IMR-90 (cell line): ENCODE measurements around the gene ITK. TPM values are rescaled to one million over a fixed set of nuclear protein-coding genes. Genes with fewer than 3 reads are reported as not detected.

Source experiments
- ATAC-seq: fragments of 200-7000 bp; cut with Tn5 transposase; 2 replicates; pipeline ENCODE4 v1.9.1; 2020; ENCODE audit warnings: low read depth, mild to moderate bottlenecking, moderate library complexity
- BruUV-seq: library from RNA; stranded (reverse); fragments of 400-500 nt; replicated peaks from 2 replicates; lab custom pipeline; 2021; lab: Mats Ljungman, UMichigan
- CTCF ChIA-PET: fragments of 300-600 bp; formaldehyde crosslinking; extraction: SDS; loops from one replicate; lab custom pipeline; 2021; ENCODE audit warnings: antibody characterized with exemption; lab: Yijun Ruan, JAX
- POLR2A ChIA-PET: fragments of 300-600 bp; sonication (Branson Sonifier 250); formaldehyde crosslinking; loops from one replicate; lab custom pipeline; 2022; ENCODE audit warnings: antibody characterized with exemption; ENCODE audit not compliant: unreplicated experiment; lab: Charles Lee
- DNase-seq: peaks from one replicate; pipeline ENCODE4 v3.0.0; 2013
- H2AFZ ChIP-seq: replicated peaks from 2 replicates; pipeline ENCODE3; 2013; ENCODE audit warnings: low read length, mild to moderate bottlenecking; ENCODE audit not compliant: poor library complexity
- H2AK5ac ChIP-seq: 2 replicates; pipeline ENCODE4 v1.6.1; 2013; ENCODE audit warnings: low read depth, low read length, inconsistent platforms
- H2AK9ac ChIP-seq: replicated peaks from 2 replicates; pipeline ENCODE3; 2013; ENCODE audit warnings: mild to moderate bottlenecking, low read depth, low read length, moderate library complexity; ENCODE audit not compliant: poor library complexity
- H2BK120ac ChIP-seq: 2 replicates; pipeline ENCODE4 v1.6.1; 2013; ENCODE audit warnings: low read depth, low read length, inconsistent platforms
- H2BK15ac ChIP-seq: 3 replicates; pipeline ENCODE4 v1.6.1; 2013; ENCODE audit warnings: low read depth, low read length, inconsistent platforms
- H2BK20ac ChIP-seq: 2 replicates; pipeline ENCODE4 v1.6.1; 2013; ENCODE audit warnings: low read depth, mild to moderate bottlenecking, inconsistent platforms, low read length, moderate library complexity
- H2BK5ac ChIP-seq: 2 replicates; pipeline ENCODE4 v1.6.1; 2013; ENCODE audit warnings: mild to moderate bottlenecking, low read depth, low read length, inconsistent platforms; ENCODE audit not compliant: poor library complexity, severe bottlenecking
- H3K14ac ChIP-seq: replicated peaks from 2 replicates; pipeline ENCODE4 v1.6.1; 2013; ENCODE audit warnings: low read depth, low read length, inconsistent platforms
- H3K18ac ChIP-seq: 2 replicates; pipeline ENCODE4 v1.6.1; 2013; ENCODE audit warnings: low read depth, low read length, control low read depth
- H3K23ac ChIP-seq: 2 replicates; pipeline ENCODE4 v1.6.1; 2013; ENCODE audit warnings: low read depth, low read length, inconsistent platforms
- H3K27ac ChIP-seq: 2 replicates; pipeline ENCODE4 v1.5.1; 2013; ENCODE audit warnings: mild to moderate bottlenecking, control low read depth, low read length; ENCODE audit not compliant: insufficient read depth
- H3K27me3 ChIP-seq: 2 replicates; pipeline ENCODE4 v1.6.1; 2013; ENCODE audit warnings: low read length; ENCODE audit not compliant: control insufficient read depth, insufficient read depth
- H3K36me3 ChIP-seq: 2 replicates; pipeline ENCODE4 v1.6.1; 2013; ENCODE audit warnings: low read length, mixed read lengths; ENCODE audit not compliant: control insufficient read depth, insufficient read depth
- H3K4ac ChIP-seq: 2 replicates; pipeline ENCODE4 v1.6.1; 2013; ENCODE audit warnings: low read depth, low read length, inconsistent platforms
- H3K4me1 ChIP-seq: 2 replicates; pipeline ENCODE4 v1.6.1; 2013; ENCODE audit warnings: low read length, mixed read lengths; ENCODE audit not compliant: control insufficient read depth, insufficient read depth
- H3K4me2 ChIP-seq: 2 replicates; pipeline ENCODE4 v1.6.1; 2013; ENCODE audit warnings: low read depth, mild to moderate bottlenecking, control low read depth, low read length, moderate library complexity
- H3K4me3 ChIP-seq: 2 replicates; pipeline ENCODE4 v1.5.1; 2013; ENCODE audit warnings: low read depth, mild to moderate bottlenecking, control low read depth, low read length, moderate library complexity; ENCODE audit not compliant: insufficient read depth
- H3K56ac ChIP-seq: 2 replicates; pipeline ENCODE4 v1.6.1; 2013; ENCODE audit warnings: low read length, inconsistent platforms; ENCODE audit not compliant: insufficient read depth; ENCODE audit errors: extremely low read depth
- H3K79me1 ChIP-seq, 2 experiments: 2 replicates each; pipeline ENCODE4 v1.6.1; 2013; ENCODE audit warnings: low read length in 2 of 2, inconsistent platforms in 1 of 2, low read depth in 1 of 2
- H3K9ac ChIP-seq: 2 replicates; pipeline ENCODE4 v1.6.1; 2013; ENCODE audit warnings: low read depth, low read length, control low read depth
- H3K9me1 ChIP-seq: 2 replicates; pipeline ENCODE4 v1.6.1; 2013; ENCODE audit warnings: low read length, inconsistent platforms; ENCODE audit not compliant: insufficient read depth
- H3K9me3 ChIP-seq: 2 replicates; pipeline ENCODE4 v1.6.1; 2013; ENCODE audit warnings: low read length; ENCODE audit not compliant: control insufficient read depth, insufficient read depth
- H4K20me1 ChIP-seq: 2 replicates; pipeline ENCODE4 v1.6.1; 2013; ENCODE audit warnings: low read length, inconsistent platforms; ENCODE audit not compliant: insufficient read depth
- H4K5ac ChIP-seq: 2 replicates; pipeline ENCODE4 v1.6.1; 2013; ENCODE audit warnings: mild to moderate bottlenecking, low read depth, low read length, control low read depth
- H4K8ac ChIP-seq, 2 experiments: 2 replicates each; pipeline ENCODE4 v1.6.1; 2013; ENCODE audit warnings: low read depth in 2 of 2, low read length in 2 of 2, control low read depth in 1 of 2, inconsistent platforms in 1 of 2
- H4K91ac ChIP-seq: 2 replicates; pipeline ENCODE4 v1.6.1; 2013; ENCODE audit warnings: low read depth, low read length, inconsistent platforms; ENCODE audit not compliant: insufficient read depth
- BHLHE40 ChIP-seq: fragments of 150-350 bp; IDR thresholded peaks from 2 replicates; pipeline ENCODE4 v1.6.1; 2016; ENCODE audit warnings: mild to moderate bottlenecking, low read depth, low read length
- CEBPB ChIP-seq: IDR thresholded peaks from 2 replicates; pipeline ENCODE4 v1.6.1; 2012; ENCODE audit warnings: low read depth, low read length, improper control_type of control experiment
- CHD1 ChIP-seq: IDR thresholded peaks from 2 replicates; pipeline ENCODE4 v1.6.1; 2012; ENCODE audit warnings: low read depth, low read length, improper control_type of control experiment
- ELK1 ChIP-seq: fragments of 150-350 bp; IDR thresholded peaks from 2 replicates; pipeline ENCODE4 v1.6.1; 2016; ENCODE audit warnings: low read depth, mild to moderate bottlenecking, low read length, moderate library complexity, borderline replicate concordance
- FOS ChIP-seq: fragments of 150-350 bp; IDR thresholded peaks from 2 replicates; pipeline ENCODE4 v1.6.1; 2016; ENCODE audit warnings: low read depth, low read length
- MAFK ChIP-seq: IDR thresholded peaks from 2 replicates; pipeline ENCODE4 v1.6.1; 2012; ENCODE audit warnings: low read depth, low read length, improper control_type of control experiment
- MAZ ChIP-seq: IDR thresholded peaks from 2 replicates; pipeline ENCODE4 v1.6.1; 2012; ENCODE audit warnings: low read depth, mild to moderate bottlenecking, low read length, improper control_type of control experiment, moderate library complexity, borderline replicate concordance
- MXI1 ChIP-seq: IDR thresholded peaks from 2 replicates; pipeline ENCODE4 v1.6.1; 2012; ENCODE audit warnings: low read depth, mild to moderate bottlenecking, low read length, moderate library complexity, borderline replicate concordance
- NFE2L2 ChIP-seq: fragments of 150-350 bp; IDR thresholded peaks from 2 replicates; pipeline ENCODE4 v1.6.1; 2016; ENCODE audit warnings: low read depth, mild to moderate bottlenecking, low read length
- POLR2A ChIP-seq: IDR thresholded peaks from 2 replicates; pipeline ENCODE4 v1.6.1; 2012; ENCODE audit warnings: mild to moderate bottlenecking, low read depth, low read length
- RAD21 ChIP-seq: IDR thresholded peaks from 2 replicates; pipeline ENCODE4 v1.6.1; 2012; ENCODE audit warnings: low read length, improper control_type of control experiment
- RCOR1 ChIP-seq: IDR thresholded peaks from 2 replicates; pipeline ENCODE4 v1.6.1; 2012; ENCODE audit warnings: mild to moderate bottlenecking, low read length, improper control_type of control experiment; ENCODE audit not compliant: insufficient replicate concordance
- RFX5 ChIP-seq: IDR thresholded peaks from 2 replicates; pipeline ENCODE4 v1.8.0; 2012; ENCODE audit warnings: low read depth, mild to moderate bottlenecking, low read length, moderate library complexity
- SMC3 ChIP-seq: fragments of 150-350 bp; IDR thresholded peaks from 2 replicates; pipeline ENCODE4 v1.6.1; 2016; ENCODE audit warnings: low read depth, mild to moderate bottlenecking, antibody characterized with exemption, low read length, moderate library complexity
- WGBS, 2 experiments: methylation state at CpG; one replicate each; pipeline versions ENCODE4 v1.1.5 to v1.1.7; 2013; ENCODE audit warnings: missing lambda C conversion rate in 2 of 2; ENCODE audit not compliant: insufficient read length in 1 of 2; ENCODE audit errors: extremely low coverage in 2 of 2; 5-methylcytosine and 5-hydroxymethylcytosine counted together
- dilution Hi-C: fragments of 300-500 bp; cut with HindIII; formaldehyde crosslinking; loops from one replicate; pipeline ENCODE4 v1.14.3; 2018; ENCODE audit warnings: low sequenced_read_pairs; ENCODE audit not compliant: unreplicated experiment
- in situ Hi-C: fragments of 300-500 bp; cut with MboI; formaldehyde crosslinking; loops from 3 replicates; pipeline ENCODE4 v1.14.3; 2019; ENCODE audit warnings: low sequenced_read_pairs, inconsistent platforms, mixed read lengths
- intact Hi-C: fragments of 100-400 bp; cut with micrococcal nuclease; formaldehyde crosslinking; loops from 2 replicates; pipeline ENCODE4 v1.10.0; 2022
- polyA plus RNA-seq, 3 experiments: library from polyadenylated mRNA; depleted of rRNA; stranded (reverse); fragments of >200 nt; gene quantifications; 2 replicates each; pipeline ENCODE4 v1.2.3, GENCODE V29; 2012; ENCODE audit warnings: low replicate concordance in 1 of 3
- total RNA-seq: library from RNA; depleted of rRNA; stranded (reverse); fragments of >200 nt; gene quantifications from 2 replicates; pipeline ENCODE4 v1.2.3, GENCODE V29; 2012
- TF ChIP-seq, protein P1 (sequence below): conservative IDR thresholded peaks from 2 replicates; pipeline ENCODE4 v1.5.1; 2012; ENCODE audit warnings: mild to moderate bottlenecking, low read depth, low read length, improper control_type of control experiment
- TF ChIP-seq, protein P2 (sequence below): fragments of 150-350 bp; IDR thresholded peaks from 2 replicates; pipeline ENCODE4 v1.6.1; 2017; ENCODE audit warnings: mild to moderate bottlenecking, antibody characterized with exemption, low read length, low read depth

ITK gene
- total and polyA plus RNA-seq, 2 of the 4 experiments (the other 2 are of a cell fraction), result not detected

DNA sequence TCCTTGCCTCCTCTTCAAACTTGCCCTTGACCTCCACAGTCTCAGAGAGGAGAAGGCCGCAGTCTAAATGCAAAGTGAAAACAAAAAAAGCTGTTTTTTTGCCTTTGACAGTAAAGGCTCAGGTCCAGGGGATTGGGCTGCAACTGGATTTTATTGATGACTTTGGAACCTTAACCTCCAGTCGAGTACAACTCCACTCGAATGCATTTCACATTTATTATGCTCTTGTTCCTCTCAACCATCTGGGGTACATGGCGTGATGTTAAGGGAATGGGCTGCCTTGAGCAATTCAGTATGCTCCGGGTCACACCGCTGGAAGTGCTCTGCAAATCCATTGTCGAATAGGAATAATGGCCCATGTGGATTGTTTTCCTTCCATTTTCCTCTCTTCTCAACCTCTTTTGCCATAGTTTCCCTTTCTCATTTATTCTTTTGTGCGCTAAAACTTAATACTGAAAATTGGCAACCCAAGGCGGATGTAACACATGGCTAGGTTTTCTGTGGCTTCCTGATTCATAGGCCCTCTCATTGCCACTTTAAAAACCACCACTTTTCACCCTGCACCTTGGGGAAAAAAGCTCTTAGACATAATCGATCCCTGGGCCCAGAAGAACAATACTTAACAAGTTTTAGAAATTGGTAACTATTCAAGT is 34.3 kb downstream of the ITK start:
- Histone ChIP-seq H3K4me3 (no peak overlapping the region), H3K9me3 (no peaks in the 10 kb centered on the region), H4K91ac (no peak overlapping the region), H3K23ac (no peak overlapping the region), H3K79me1 (no peaks in the 10 kb centered on the region), H4K5ac (no peak overlapping the region), H3K56ac (no peak overlapping the region), H3K36me3 (no peaks in the 10 kb centered on the region), H2AFZ (no peak overlapping the region), H3K9me1 (no peaks in the 10 kb centered on the region), H2BK5ac (no peak overlapping the region), H2BK15ac (no peak overlapping the region), H2AK5ac (no peak overlapping the region), H3K4ac (no peak overlapping the region), H4K20me1 (no peaks in the 10 kb centered on the region), H3K4me1 (no peaks in the 10 kb centered on the region), H2AK9ac (no peak overlapping the region), H3K18ac (no peak overlapping the region), H3K27me3 (no peaks in the 10 kb centered on the region), H3K27ac (no peak overlapping the region), H3K4me2 (no peak overlapping the region), H3K14ac (no peak overlapping the region), H2BK20ac (no peak overlapping the region), H2BK120ac (no peak overlapping the region), H4K8ac (no peak overlapping the region), H3K9ac (no peak overlapping the region)
- dilution Hi-C loops, result no loop called here
- intact Hi-C loops, result no loop called here
- TF ChIP-seq CEBPB (no peak), SMC3 (no peak), RFX5 (no peak), MXI1 (no peak), ELK1 (no peak), CHD1 (no peak), BHLHE40 (no peak), MAFK (no peak), MAZ (no peak), RCOR1 (no peak), FOS (no peak), POLR2A (no peak), NFE2L2 (no peak), RAD21 (no peak)
- TF ChIP-seq, protein P1, sequence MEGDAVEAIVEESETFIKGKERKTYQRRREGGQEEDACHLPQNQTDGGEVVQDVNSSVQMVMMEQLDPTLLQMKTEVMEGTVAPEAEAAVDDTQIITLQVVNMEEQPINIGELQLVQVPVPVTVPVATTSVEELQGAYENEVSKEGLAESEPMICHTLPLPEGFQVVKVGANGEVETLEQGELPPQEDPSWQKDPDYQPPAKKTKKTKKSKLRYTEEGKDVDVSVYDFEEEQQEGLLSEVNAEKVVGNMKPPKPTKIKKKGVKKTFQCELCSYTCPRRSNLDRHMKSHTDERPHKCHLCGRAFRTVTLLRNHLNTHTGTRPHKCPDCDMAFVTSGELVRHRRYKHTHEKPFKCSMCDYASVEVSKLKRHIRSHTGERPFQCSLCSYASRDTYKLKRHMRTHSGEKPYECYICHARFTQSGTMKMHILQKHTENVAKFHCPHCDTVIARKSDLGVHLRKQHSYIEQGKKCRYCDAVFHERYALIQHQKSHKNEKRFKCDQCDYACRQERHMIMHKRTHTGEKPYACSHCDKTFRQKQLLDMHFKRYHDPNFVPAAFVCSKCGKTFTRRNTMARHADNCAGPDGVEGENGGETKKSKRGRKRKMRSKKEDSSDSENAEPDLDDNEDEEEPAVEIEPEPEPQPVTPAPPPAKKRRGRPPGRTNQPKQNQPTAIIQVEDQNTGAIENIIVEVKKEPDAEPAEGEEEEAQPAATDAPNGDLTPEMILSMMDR, result no peak
- TF ChIP-seq, protein P2, sequence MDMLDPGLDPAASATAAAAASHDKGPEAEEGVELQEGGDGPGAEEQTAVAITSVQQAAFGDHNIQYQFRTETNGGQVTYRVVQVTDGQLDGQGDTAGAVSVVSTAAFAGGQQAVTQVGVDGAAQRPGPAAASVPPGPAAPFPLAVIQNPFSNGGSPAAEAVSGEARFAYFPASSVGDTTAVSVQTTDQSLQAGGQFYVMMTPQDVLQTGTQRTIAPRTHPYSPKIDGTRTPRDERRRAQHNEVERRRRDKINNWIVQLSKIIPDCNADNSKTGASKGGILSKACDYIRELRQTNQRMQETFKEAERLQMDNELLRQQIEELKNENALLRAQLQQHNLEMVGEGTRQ, result no peak
- ChIA-PET POLR2A (no interaction called here), CTCF (no interaction called here)
- DNase-seq, result no peak
- no CpG with 5 or more reads among the region's 10 CpGs for WGBS, 2 experiments
- ATAC-seq, result no peak
- in situ Hi-C loops, result no loop called here
- no TSS peak for BruUV-seq
